Uterus (tissue), 4 donors: ENCODE results near the gene SYNE1. TPM values are rescaled to one million over a fixed set of nuclear protein-coding genes. Genes with fewer than 3 reads are reported as not detected.
A peak's percentile ranks its signal among the peaks of the same experiment; 100 is the strongest.

Experiments
- DNase-seq, 2 donors: peaks; one replicate each; pipeline ENCODE4 v3.0.0-alpha.2; 2019 to 2020
- H3K27ac ChIP-seq, 2 donors: fragments of 200-600 bp; sonication (generic); 1 replicate in 1 of 2; 2 replicates in 1 of 2; pipeline ENCODE4 v1.5.1; 2016 to 2018
- H3K27me3 ChIP-seq, 2 donors: fragments of 200-600 bp; sonication (generic); one replicate each; pipeline ENCODE4 v1.5.1; 2018 to 2019; ENCODE audit warnings: control low read depth in 1 of 2
- H3K36me3 ChIP-seq, 2 donors: fragments of 200-600 bp; sonication (generic); one replicate each; pipeline ENCODE4 v1.5.1; 2019; ENCODE audit warnings: control low read depth in 1 of 2
- H3K4me1 ChIP-seq, 2 donors: fragments of 200-600 bp; sonication (generic); one replicate each; pipeline ENCODE4 v1.5.1; 2018 to 2019; ENCODE audit warnings: control low read depth in 1 of 2
- H3K4me3 ChIP-seq, 2 donors: fragments of 200-600 bp; sonication (generic); 1 replicate in 1 of 2; 2 replicates in 1 of 2; pipeline ENCODE4 v1.5.1; 2018 to 2019; ENCODE audit warnings: mild to moderate bottlenecking in 1 of 2
- H3K9me3 ChIP-seq, 2 donors: fragments of 200-600 bp; sonication (generic); one replicate each; pipeline ENCODE4 v1.5.1; 2019; ENCODE audit warnings: control low read depth in 1 of 2
- CTCF ChIP-seq, 4 experiments: fragments of 200-600 bp in 2 of 4; fragments of 450-650 bp in 2 of 4; sonication (generic) in 2 of 4; IDR thresholded peaks; one replicate each; pipeline ENCODE4 v1.5.1; 2016 to 2019; ENCODE audit warnings: antibody characterized with exemption in 4 of 4, mild to moderate bottlenecking in 2 of 4, moderate library complexity in 1 of 4
- POLR2A ChIP-seq, 2 donors: fragments of 450-650 bp; IDR thresholded peaks; one replicate each; pipeline ENCODE4 v1.6.1; 2016; ENCODE audit warnings: antibody characterized with exemption in 2 of 2, mild to moderate bottlenecking in 1 of 2, moderate library complexity in 1 of 2
- intact Hi-C: fragments of 100-400 bp; cut with DNase I; formaldehyde crosslinking; loops from one replicate; pipeline ENCODE4 v1.15.1; 2023; ENCODE audit warnings: low total_unique reads
- total RNA-seq, 4 donors: library from RNA; depleted of rRNA in 3 of 4; stranded (reverse); fragments of >200 nt in 3 of 4; gene quantifications; one replicate each; pipeline versions ENCODE4 v1.1.0 to v1.2.4, GENCODE V29; 2014 to 2023
- donor health status: DM: yes; HTN: yes; CAD: no.

Gene SYNE1
- total RNA-seq, 4 donors from 2014 or later: 134 to 339 (median 181) TPM

- no peak overlapping the region for H3K4me3 ChIP-seq
- intact Hi-C loops: no loop called here
- TF ChIP-seq CTCF (IDR thresholded peaks at IDR 0.05) (peak in 1 of 4 experiments; percentile 32), POLR2A (IDR thresholded peaks at IDR 0.05) (no peak)
- peak; percentile 72 to 76 for DNase-seq
- no peaks in the 10 kb centered on the region for H3K4me1 ChIP-seq
- H3K27me3 ChIP-seq: no peaks in the 10 kb centered on the region
- H3K27ac ChIP-seq: peak overlapping the region; percentile 69 to 80
- H3K36me3 ChIP-seq: no peaks in the 10 kb centered on the region
- H3K9me3 ChIP-seq: no peaks in the 10 kb centered on the region
Observed at GRCh38 chr6:152206072-152206818, 430.9 kb downstream of the SYNE1 start.

GRCh38 chr6:152204591-152204990 lies 432.6 kb downstream of the SYNE1 start:
- H3K36me3 ChIP-seq: no peaks in the 10 kb centered on the region
- no peak for DNase-seq

GRCh38 chr6:152201120-152201519 lies 436.0 kb downstream of the SYNE1 start:
- no peaks in the 10 kb centered on the region for H3K4me1 ChIP-seq
- H3K36me3 ChIP-seq: no peaks in the 10 kb centered on the region
- H3K4me3 ChIP-seq: no peak overlapping the region
- no peaks in the 10 kb centered on the region for H3K9me3 ChIP-seq
- DNase-seq: no peak
- TF ChIP-seq POLR2A (IDR thresholded peaks at IDR 0.05): no peak
- TF ChIP-seq CTCF (IDR thresholded peaks at IDR 0.05): no peak
- H3K27me3 ChIP-seq: no peaks in the 10 kb centered on the region
- peak overlapping the region in 1 of 2 donors; percentile 17 for H3K27ac ChIP-seq
- intact Hi-C loops: no loop called here

More at GRCh38 chr6:152204591-152204990, 432.6 kb downstream of the SYNE1 start:
- Histone ChIP-seq H3K27me3 (no peaks in the 10 kb centered on the region), H3K4me3 (no peak overlapping the region), H3K4me1 (no peaks in the 10 kb centered on the region), H3K9me3 (no peaks in the 10 kb centered on the region), H3K27ac (peak overlapping the region; percentile 69 to 80)
- TF ChIP-seq CTCF (IDR thresholded peaks at IDR 0.05) (no peak), POLR2A (IDR thresholded peaks at IDR 0.05) (no peak)
- intact Hi-C loops: no loop called here

GRCh38 chr6:152195896-152196295 lies 441.3 kb downstream of the SYNE1 start:
- H3K4me3 ChIP-seq: no peak overlapping the region
- TF ChIP-seq POLR2A (IDR thresholded peaks at IDR 0.05) (no peak), CTCF (IDR thresholded peaks at IDR 0.05) (no peak)
- H3K4me1 ChIP-seq: no peaks in the 10 kb centered on the region
- no peaks in the 10 kb centered on the region for H3K36me3 ChIP-seq
- no peak for DNase-seq
- H3K27ac ChIP-seq: no peak overlapping the region
- intact Hi-C loops: no loop called here
- no peaks in the 10 kb centered on the region for H3K9me3 ChIP-seq
- no peaks in the 10 kb centered on the region for H3K27me3 ChIP-seq

- no peaks in the 10 kb centered on the region for H3K4me1 ChIP-seq
- H3K27me3 ChIP-seq: no peaks in the 10 kb centered on the region
- DNase-seq: no peak
- H3K27ac ChIP-seq: no peak overlapping the region
- no peaks in the 10 kb centered on the region for H3K9me3 ChIP-seq
- TF ChIP-seq POLR2A (IDR thresholded peaks at IDR 0.05) (no peak), CTCF (IDR thresholded peaks at IDR 0.05) (no peak)
- intact Hi-C loops: no loop called here
- H3K36me3 ChIP-seq: no peaks in the 10 kb centered on the region
- H3K4me3 ChIP-seq: no peak overlapping the region
Observed at GRCh38 chr6:152189736-152190135, 447.4 kb downstream of the SYNE1 start.
